GM12864 (cell line): ENCODE data around the gene SCAMP5.
A peak's percentile ranks its signal among the peaks of the same experiment; 100 is the strongest.

Experiments
- DNase-seq: peaks from one replicate; pipeline ENCODE4 v3.0.0-alpha.2; 2011; ENCODE audit warnings: low read depth
- H3K4me3 ChIP-seq: 2 replicates; pipeline ENCODE4 v1.5.1; 2011; ENCODE audit warnings: mild to moderate bottlenecking, low read depth, low read length, control low read depth
- TF ChIP-seq, protein P1 (sequence below): IDR thresholded peaks from 2 replicates; pipeline ENCODE4 v1.5.1; 2011; ENCODE audit warnings: low read depth, mild to moderate bottlenecking, moderate library complexity, low read length, control low read depth, inconsistent platforms; ENCODE audit errors: missing control alignments

SCAMP5 gene

DNA sequence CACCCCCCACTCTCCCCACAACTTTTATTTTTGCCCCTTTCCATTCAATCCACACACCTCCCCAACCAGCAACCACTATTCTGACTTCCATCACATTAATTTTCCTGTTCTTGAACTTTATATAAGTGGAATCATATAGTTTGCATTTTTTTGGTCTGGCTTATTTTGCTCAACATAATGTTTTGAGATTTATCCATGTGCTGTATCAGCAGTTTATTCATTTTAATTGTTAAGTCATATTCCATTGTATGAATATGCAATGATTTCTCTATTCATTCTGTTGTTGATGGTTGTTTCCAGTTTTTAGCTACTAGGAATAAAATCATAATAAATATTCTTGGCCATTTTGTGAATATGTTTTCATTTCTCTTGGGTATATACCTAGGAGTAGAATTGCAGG, 5.8 kb upstream of the SCAMP5 start:
- H3K4me3 ChIP-seq, result no peak overlapping the region
- TF ChIP-seq, protein P1, sequence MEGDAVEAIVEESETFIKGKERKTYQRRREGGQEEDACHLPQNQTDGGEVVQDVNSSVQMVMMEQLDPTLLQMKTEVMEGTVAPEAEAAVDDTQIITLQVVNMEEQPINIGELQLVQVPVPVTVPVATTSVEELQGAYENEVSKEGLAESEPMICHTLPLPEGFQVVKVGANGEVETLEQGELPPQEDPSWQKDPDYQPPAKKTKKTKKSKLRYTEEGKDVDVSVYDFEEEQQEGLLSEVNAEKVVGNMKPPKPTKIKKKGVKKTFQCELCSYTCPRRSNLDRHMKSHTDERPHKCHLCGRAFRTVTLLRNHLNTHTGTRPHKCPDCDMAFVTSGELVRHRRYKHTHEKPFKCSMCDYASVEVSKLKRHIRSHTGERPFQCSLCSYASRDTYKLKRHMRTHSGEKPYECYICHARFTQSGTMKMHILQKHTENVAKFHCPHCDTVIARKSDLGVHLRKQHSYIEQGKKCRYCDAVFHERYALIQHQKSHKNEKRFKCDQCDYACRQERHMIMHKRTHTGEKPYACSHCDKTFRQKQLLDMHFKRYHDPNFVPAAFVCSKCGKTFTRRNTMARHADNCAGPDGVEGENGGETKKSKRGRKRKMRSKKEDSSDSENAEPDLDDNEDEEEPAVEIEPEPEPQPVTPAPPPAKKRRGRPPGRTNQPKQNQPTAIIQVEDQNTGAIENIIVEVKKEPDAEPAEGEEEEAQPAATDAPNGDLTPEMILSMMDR, result no peak
- no peak for DNase-seq

DNA sequence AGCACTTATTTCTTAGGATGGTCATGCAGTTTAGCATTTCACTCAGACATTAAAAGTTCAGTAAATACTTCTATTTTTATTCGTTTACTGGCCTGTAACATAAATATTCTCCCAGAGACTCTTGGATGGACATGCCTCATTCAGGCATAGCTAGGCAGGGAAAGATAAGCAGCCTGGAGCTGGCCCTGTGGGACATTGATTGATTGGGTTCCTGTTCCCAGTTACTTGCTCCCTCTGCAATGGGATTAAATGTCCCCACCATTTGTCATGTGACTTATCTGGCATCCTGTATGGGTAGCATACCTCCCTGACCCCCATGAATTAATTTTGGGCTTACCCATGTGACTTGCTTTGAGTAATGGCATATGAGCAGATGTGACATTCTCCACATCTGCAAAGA, 2.7 kb upstream of the SCAMP5 start:
- TF ChIP-seq, protein P1, result no peak
- no peak overlapping the region for H3K4me3 ChIP-seq
- no peak for DNase-seq

DNA sequence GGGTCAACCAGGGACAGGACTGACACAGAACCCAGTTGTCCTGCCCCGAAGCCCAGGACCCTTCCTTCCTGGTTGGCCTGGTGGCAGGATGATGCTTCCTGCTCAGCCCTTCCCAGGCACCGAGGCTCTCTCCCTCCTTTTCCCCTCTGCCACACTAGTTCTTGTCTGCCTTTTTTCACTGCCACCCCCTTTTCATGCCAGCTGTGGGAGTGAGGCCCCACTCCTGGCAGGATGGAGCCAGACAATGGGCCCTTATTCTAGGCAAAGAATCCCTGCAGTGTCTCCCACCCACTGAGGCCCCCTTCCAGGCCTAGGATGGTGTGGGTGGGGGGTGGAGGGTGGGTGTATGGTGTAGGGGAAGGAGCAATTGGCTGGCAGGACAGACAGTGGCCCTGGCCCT, 1.1 kb upstream of the SCAMP5 start:
- no peak for DNase-seq
- TF ChIP-seq, protein P1, result no peak
- no peak overlapping the region for H3K4me3 ChIP-seq

DNA sequence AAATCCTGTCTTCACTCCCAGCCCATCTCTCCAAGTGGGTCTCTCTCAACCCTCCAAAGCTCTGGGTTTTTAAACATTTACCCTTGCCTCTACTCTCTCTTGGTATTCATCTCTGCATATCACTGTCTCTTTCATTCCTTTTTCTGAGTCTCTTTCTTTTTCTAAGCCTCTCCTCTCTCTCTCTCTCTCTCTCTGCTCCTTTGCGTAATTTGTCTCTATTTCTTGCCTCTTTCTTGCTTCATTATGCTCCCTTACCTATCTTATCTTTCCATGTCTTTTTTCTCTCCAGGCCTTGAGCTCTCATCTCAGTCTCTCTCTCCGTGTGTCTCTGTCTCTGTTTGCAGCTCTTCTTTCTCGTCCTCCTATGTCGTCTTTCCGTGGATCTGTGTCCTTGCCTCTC, 678 bp upstream of the SCAMP5 start:
- H3K4me3 ChIP-seq, result no peak overlapping the region
- TF ChIP-seq, protein P1, result no peak
- DNase-seq, result no peak

DNA sequence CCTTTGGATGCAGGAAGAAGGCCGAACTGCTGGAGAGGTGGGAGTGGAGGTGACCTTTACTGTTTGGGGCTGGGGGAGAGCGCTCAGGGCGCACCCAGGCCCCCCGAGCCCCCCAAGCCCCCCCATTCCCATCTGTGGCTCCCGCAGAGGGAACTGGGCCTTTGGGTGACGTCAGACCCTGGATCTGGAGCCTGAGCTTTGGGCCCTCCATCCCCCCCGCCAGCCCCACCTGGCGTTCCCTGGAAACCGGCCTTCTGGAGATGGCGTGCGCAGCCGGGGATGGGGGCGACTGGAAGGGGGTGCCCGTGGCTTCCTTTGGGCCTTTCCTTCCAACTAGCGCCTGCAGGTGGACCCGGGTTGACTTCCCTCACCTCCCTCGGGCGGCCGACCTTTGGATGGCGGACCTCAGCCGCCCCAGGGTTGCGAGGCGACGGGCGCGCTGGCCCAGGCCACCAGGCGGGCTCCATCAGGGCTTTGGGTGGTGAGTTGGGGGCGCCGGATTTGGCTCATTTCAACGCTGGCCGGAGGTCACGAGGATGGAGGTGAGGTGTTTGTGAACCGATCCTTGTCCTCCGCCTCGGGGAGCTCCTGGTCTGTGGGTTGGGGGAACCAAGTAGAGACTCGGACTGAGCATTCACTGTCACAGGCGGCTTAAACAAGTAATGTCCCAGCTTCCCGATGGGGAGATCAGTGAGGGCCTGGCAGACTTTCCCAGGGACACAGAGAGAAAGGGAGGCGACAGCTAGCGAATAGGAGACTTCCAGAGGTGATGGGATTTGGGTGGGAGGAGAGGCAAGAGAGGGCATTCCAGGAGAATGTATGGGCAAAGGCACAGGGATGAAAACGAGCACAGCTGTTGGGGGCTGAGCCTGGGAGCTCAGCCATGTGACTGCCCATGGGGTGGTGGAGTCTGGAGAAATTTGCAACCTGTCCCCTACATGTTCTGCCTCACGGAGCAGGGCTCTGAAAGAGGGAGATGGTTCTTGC, 709 bp downstream of the SCAMP5 start:
- TF ChIP-seq, protein P1, result no peak
- H3K4me3 ChIP-seq, result peak overlapping the region; percentile 70
- no peak for DNase-seq

DNA sequence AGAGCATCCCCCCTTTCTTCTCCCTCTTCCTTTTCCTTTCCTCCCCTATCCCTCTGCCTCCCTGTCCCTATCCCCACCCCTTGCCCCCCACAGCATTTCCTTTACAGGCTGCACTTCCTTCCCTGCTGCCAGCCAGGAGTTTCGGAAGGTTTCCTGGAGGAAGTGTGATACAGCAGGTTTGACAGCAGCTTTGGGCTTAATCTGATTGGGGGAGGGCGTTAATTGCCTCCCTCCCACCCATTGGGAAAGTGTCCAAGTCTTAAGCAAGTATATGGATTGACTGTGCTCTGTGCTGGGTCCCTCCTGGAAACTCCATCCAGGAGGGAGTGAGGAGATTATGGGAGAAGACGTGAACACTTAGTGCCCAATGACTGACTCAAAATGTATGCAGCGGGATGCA, 1.8 kb downstream of the SCAMP5 start:
- no peak for DNase-seq
- no peak overlapping the region for H3K4me3 ChIP-seq

More for the DNA sequence above, 1.8 kb downstream of the SCAMP5 start:
- TF ChIP-seq, protein P1, result no peak
